Neural crest cell (in vitro differentiated cells): ENCODE measurements around the gene LRRC8B. TPM values are rescaled to one million over a fixed set of nuclear protein-coding genes. Genes with fewer than 3 reads are reported as not detected.
A peak's percentile ranks its signal among the peaks of the same experiment; 100 is the strongest.

Source experiments
- DNase-seq: peaks from one replicate; pipeline ENCODE4 v3.0.0; 2021; ENCODE audit warnings: low read depth, mixed read lengths, low spot score
- H3K27ac Mint-ChIP-seq: one replicate; pipeline ENCODE4 v1.8.0; 2021; ENCODE audit warnings: mild to moderate bottlenecking, mixed read lengths; ENCODE audit not compliant: unreplicated experiment
- H3K27me3 Mint-ChIP-seq: 2 replicates; pipeline ENCODE4 v1.8.0; 2021; ENCODE audit warnings: low read depth, mild to moderate bottlenecking, mixed read lengths
- H3K36me3 Mint-ChIP-seq: 2 replicates; pipeline ENCODE4 v1.8.0; 2021; ENCODE audit warnings: low read depth, mild to moderate bottlenecking, mixed read lengths
- H3K4me1 Mint-ChIP-seq: 2 replicates; pipeline ENCODE4 v1.8.0; 2021; ENCODE audit warnings: mixed read lengths
- H3K4me3 Mint-ChIP-seq: one replicate; pipeline ENCODE4 v1.8.0; 2021; ENCODE audit warnings: mild to moderate bottlenecking, mixed read lengths
- H3K9me3 Mint-ChIP-seq: 2 replicates; pipeline ENCODE4 v1.8.0; 2021; ENCODE audit warnings: mixed read lengths
- total RNA-seq: library from RNA; stranded (reverse); gene quantifications from 2 replicates; pipeline ENCODE4 v1.2.1, GENCODE V29; 2021
- TF ChIP-seq, protein P1 (sequence below): fragments of 200-600 bp; sonication (generic); conservative IDR thresholded peaks from 2 replicates; pipeline ENCODE4 v1.5.0; 2021; ENCODE audit warnings: antibody characterized with exemption, mild to moderate bottlenecking

LRRC8B gene
- total RNA-seq, 1 donor from 2014 or later, result 21.7 TPM

DNA sequence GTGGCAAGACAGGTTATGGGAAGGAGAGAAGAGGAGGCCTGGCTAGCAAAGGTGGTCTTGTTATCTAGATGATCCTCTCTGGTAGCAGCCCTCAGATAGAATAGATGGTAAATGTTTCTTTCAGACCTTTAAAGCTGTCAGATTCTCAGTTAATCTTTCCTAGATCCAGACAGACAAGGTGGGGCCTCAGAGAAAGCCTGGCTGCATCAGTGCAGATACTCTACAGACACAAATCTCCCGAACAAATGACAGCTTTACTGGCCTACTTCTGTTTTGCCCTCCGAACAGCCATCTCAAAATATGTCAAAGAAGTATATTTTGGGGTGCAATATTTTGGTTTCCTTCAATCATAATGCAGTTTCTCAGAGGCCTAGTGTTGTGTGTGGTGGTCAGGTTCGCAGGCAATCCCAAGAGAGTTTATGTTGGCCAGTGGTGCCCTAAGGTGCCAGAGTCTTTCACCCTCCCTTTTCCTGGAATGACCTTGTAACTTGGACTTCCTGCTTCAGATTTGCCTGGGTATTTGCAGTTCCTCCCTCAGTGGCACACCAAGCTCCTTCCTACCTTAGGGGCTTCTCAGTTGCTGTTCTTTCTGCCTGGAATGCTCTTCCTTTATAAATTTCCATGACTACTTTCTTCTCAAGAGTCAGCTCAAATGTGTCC lies 7.0 kb downstream of the LRRC8B start:
- Mint-ChIP-seq H3K36me3 (peaks cover 5% of the 10 kb centered on the region), H3K27me3 (peaks cover 8% of the 10 kb centered on the region), H3K4me3 (peak overlapping the region; percentile 3), H3K4me1 (no peaks in the 10 kb centered on the region), H3K27ac (no peak overlapping the region), H3K9me3 (peaks cover 4% of the 10 kb centered on the region)
- TF ChIP-seq, protein P1, sequence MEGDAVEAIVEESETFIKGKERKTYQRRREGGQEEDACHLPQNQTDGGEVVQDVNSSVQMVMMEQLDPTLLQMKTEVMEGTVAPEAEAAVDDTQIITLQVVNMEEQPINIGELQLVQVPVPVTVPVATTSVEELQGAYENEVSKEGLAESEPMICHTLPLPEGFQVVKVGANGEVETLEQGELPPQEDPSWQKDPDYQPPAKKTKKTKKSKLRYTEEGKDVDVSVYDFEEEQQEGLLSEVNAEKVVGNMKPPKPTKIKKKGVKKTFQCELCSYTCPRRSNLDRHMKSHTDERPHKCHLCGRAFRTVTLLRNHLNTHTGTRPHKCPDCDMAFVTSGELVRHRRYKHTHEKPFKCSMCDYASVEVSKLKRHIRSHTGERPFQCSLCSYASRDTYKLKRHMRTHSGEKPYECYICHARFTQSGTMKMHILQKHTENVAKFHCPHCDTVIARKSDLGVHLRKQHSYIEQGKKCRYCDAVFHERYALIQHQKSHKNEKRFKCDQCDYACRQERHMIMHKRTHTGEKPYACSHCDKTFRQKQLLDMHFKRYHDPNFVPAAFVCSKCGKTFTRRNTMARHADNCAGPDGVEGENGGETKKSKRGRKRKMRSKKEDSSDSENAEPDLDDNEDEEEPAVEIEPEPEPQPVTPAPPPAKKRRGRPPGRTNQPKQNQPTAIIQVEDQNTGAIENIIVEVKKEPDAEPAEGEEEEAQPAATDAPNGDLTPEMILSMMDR, result no peak
- DNase-seq, result no peak

DNA sequence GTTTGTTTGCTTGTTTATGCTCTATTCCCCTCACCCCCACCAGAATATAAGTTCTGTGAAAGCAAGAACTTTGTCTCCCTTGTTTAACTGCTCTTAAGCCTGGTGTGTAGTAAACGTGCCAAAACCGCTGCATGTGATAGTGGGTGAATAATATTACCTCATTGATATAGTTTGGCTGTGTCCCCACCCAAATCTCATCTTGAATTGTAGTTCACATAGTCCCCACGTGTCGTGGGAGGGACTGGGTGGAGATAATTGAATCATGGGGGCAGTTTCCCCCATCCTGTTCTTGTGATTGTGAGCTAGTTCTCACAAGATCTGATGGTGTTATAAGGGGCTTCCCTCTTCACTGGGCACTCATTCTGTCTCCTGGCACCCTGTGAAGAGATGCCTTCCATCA lies 7.6 kb downstream of the LRRC8B start:
- Mint-ChIP-seq H3K36me3 (peaks cover 5% of the 10 kb centered on the region), H3K9me3 (peaks cover 4% of the 10 kb centered on the region), H3K4me1 (no peaks in the 10 kb centered on the region), H3K27ac (peak overlapping the region; percentile 46), H3K4me3 (peak overlapping the region; percentile 3), H3K27me3 (peaks cover 8% of the 10 kb centered on the region)
- TF ChIP-seq, protein P1, result no peak
- DNase-seq, result no peak

DNA sequence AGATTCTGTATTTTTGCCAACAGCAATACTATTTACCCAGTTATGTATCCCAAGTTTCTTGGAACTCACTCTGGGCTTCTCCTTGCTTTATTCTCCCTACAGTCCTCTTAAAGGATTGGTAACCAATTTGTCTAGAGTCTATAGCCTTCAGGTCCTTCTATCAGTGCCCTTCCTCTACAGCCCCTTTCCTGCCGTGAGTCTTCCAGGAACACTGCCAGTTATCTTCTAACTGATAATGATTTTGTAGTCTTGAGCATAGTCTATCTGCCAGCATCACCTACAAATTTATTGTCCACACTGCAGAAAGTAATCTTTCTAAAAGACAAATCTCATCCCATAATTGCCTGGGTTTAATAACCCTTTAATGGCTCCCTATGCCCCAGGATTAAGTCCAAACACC lies 8.2 kb downstream of the LRRC8B start:
- Mint-ChIP-seq H3K27ac (no peak overlapping the region), H3K4me1 (peaks cover under 1% of the 10 kb centered on the region), H3K9me3 (peaks cover 4% of the 10 kb centered on the region), H3K27me3 (peaks cover 8% of the 10 kb centered on the region), H3K36me3 (peaks cover 5% of the 10 kb centered on the region), H3K4me3 (no peak overlapping the region)
- TF ChIP-seq, protein P1, result no peak
- no peak for DNase-seq

DNA sequence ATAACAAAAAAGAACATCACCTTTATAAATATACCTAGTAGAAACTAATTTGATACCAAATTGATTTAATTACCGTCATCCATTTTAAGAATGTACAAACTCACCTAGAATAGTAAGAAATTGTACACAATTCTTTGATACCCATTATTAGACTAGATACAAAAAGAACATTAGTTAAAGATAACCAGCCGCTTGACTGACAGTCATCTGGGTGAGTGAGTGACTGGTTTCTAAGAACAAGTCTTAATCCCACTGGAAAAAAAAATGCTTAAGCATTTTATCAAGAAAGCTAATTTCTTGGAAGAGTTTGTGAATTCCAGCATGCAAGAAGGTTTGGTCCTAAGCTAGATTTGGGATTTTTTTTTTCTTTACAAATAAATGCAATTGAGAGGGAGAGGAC lies 10.9 kb downstream of the LRRC8B start:
- TF ChIP-seq, protein P1, result no peak
- no peak overlapping the region for H3K27ac Mint-ChIP-seq
- peaks cover 6% of the 10 kb centered on the region for H3K27me3 Mint-ChIP-seq
- H3K4me1 Mint-ChIP-seq, result peaks cover 14% of the 10 kb centered on the region
- no peak overlapping the region for H3K4me3 Mint-ChIP-seq
- peaks cover 12% of the 10 kb centered on the region for H3K36me3 Mint-ChIP-seq
- no peak for DNase-seq
- H3K9me3 Mint-ChIP-seq, result peaks cover 4% of the 10 kb centered on the region

DNA sequence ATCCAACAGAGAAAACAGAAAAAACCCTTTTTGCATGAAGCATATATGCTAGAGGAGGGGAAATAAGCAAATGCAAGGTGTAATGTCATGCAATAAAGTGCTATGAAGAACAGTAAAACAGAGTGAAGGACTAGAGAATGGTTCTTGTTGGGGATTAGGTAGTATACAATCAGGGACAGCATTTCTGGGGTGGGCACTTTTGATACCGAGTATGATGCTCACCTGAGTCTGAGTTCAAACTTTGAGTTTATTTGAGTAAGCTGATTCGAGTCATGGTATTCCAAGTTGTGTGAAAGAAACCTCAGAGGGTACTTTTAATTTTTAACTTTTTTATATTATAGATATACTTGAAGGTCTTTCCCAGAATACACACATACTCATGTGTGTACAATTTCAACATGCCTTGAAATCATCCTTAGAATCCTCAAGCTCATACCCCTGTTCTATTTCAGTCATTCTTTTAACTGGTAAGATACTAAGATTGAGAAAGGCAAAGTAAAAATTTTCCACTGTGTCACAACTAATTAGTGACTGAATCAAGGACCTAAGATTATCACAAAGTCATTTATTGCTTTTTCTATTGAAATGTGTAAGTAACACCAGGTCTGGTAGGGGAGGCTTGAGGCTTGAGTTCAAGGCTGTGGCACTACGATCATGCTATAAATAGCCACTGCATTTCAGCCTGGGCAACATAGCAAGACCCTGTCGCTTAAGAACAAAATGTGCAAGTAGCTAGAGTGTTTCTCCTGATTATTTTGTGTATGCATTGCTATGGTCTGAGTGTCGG lies 12.1 kb downstream of the LRRC8B start:
- peaks cover 12% of the 10 kb centered on the region for H3K36me3 Mint-ChIP-seq
- H3K4me3 Mint-ChIP-seq, result no peak overlapping the region
- no peak overlapping the region for H3K27ac Mint-ChIP-seq
- peaks cover 6% of the 10 kb centered on the region for H3K27me3 Mint-ChIP-seq
- DNase-seq, result no peak
- H3K9me3 Mint-ChIP-seq, result peaks cover 4% of the 10 kb centered on the region
- peaks cover 15% of the 10 kb centered on the region for H3K4me1 Mint-ChIP-seq
- TF ChIP-seq, protein P1, result no peak
